HG03135 (cell line): ENCODE data around the gene GLIS1.

Experiments
- ATAC-seq: cut with Tn5 transposase; IDR thresholded peaks from one replicate; pipeline ENCODE4 v1.9.1; 2021; ENCODE audit warnings: mild to moderate bottlenecking, moderate library complexity; ENCODE audit not compliant: unreplicated experiment

Gene GLIS1

DNA sequence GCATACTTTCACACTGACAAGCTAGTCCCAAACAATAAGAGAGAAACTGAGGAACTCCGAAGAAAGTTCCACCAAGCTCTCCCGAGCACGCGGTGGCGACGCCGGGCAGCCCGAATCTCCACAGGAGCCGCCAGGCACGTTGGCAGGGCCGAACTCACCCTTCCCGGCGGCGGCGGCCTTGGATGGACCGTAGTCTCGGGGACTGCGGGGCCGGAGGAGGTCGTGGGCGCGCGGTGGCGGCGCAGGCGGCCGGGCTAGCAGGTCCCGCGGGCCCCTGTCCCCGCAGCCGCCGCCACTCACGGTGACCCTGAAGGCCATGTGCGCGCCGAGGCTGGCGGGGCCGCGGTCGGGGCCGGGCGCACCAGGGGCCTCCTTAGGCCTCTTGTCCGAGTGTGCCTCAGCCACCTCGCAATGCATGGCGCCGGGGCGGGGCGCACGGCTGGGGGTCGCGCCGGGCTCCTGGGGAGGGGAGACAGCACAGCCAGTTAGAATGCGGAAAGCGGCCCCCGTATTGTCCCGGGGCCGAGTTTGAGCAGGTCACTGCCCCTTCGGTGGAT lies 1.2 kb downstream of the GLIS1 start:
- no peak for ATAC-seq

DNA sequence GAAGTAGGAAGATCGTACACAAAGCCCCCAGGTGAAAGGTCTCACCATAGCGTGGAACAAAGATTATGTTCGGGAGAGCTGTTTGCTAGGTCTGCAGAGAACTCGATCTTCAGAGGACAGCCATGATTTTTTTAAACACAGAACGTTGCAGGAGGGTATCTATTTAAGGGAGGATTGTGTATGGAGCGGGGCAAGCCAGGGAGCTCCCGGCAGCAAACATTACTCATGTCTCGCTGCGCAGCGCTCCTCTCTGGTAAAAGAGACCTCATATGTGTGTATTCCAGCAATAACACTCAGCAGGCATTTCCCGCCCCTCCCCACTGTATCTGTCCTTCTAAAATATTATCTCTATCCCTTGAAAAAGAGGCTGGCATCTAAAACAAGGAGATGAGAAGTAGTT lies 2.7 kb downstream of the GLIS1 start:
- no peak for ATAC-seq

DNA sequence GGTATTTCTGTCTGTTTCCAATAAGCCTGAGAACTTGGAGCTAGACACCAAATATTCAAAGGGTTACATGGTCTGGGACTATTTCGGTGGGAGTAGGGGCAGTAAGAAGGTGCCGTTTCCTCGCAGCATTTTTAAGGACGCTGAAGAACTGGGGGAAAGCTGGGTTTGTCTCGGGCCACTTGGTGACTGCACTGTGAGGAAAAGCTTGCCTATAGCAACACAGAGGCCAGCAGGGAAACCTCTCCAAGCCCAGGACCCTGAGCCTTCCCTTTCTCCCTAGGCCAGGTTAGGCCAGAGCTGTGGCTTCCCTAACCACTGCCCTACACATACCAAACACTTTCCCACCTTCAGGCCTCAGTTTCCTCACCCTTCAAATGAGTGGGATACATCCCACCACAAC lies 3.3 kb downstream of the GLIS1 start:
- ATAC-seq, result no peak

DNA sequence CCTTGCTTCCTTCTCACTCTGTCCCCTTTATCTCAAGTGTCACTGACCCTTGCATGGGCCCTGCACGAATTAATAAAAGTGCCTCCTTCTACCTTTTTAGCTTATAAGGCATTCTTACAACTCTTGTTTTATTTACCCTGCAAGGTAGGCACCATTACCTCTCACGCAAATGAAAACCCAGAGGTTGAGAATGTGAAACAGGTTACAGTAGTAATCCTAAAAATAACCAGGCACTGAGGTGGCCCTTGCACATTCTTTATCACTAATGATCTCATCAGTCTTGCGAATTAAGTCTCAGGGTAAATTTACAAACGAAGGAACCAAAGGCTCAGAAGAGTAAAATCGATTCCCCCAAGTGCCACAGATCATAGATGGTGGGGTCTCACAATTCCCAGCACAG lies 3.7 kb downstream of the GLIS1 start:
- ATAC-seq, result no peak

DNA sequence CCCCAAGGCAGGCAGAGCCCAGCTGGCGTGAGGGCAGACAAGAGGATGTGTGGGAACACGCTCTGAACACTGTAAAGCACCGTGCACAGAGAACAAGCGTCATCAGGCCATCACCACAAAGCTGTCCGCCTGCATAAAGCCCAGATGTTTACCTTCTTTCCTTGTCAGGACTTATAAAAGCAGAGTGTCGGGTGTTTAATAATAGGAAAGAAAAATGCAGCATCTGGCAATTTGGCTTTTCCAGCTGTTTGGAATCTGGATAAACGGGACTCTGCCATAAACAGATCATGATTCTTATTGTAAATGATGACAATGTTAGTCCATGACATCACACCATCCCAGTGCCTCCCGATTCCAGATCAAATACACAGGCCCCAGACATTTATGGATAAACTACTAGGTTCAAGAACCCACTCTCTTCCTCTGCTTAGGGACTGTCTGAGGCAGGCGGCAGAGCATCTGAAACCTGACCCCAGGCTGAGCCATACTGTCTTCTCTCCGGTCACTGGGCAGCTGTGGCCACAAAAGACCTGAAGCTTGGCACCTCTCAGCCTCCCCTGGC lies 4.2 kb downstream of the GLIS1 start:
- no peak for ATAC-seq

DNA sequence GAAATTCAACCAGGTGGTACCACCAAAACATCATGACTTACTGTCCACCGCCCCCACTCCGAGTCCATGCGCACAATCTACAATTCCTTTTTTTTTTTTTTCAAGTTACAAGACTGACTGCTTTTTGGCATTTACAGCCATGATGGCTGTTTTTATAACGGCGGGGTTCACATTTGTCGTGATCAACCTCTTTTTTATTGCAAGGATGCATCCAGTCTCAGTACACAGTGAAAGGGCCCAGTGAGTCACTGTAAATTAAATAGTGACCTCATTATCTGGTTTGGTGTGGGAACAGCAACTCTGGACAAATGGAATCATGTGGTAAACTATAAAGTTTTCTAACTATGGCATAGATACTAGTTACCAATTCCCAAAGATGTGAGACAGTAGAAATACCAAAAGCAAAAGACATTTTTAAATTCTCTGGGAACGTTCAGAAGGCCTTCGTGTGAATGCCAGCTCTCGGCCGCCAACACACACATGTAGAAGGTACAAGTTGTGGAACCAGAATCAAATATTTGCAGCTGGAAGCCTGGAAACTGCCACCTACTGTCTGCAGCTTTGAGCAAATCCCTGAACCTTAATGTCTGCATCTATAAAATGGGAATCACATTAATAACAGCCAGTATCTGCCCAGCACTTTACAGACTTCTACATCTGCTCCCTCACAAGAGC lies 4.9 kb downstream of the GLIS1 start:
- ATAC-seq, result no peak

DNA sequence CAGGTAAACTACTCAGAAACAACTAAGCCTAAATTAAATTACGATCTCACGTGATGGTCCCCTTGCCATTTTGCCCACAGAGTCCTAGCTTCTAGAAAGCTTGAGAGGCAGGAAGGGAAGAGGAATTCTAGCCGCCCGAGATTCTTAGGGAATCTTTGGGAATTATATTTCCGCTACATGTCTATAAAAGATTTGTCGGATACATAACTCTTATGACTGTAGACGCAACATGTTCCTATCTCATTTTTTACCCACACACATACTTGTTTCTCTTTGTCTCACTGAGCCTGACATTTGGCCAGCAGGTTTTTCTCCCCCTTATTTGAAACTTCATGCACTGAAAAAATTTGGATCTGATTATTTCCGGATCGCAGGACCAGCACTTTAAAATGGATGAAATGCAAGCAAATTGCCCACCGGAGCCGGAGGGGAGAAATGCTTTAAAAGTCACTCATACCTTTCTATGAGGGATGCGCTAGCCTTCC lies 5.5 kb downstream of the GLIS1 start:
- ATAC-seq, result no peak

DNA sequence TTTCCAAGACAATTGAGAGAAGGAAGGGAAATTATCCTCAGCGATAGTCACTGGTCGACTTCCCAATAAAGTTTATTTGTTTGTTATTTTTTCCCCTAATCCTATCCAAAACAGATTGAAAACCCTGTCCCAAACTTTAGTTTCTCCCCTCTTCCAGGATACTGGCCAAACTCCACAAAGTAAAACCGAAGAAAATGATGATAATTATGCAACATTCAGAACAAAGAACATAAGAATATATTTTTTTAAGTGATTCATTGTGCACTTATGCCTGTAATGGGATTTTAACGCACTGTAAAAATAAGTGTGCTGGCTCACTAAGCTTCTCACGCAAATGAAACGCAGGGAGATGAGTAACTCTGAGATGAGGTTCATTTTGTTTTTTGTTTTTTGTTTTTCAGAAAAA lies 6.0 kb downstream of the GLIS1 start:
- no peak for ATAC-seq

DNA sequence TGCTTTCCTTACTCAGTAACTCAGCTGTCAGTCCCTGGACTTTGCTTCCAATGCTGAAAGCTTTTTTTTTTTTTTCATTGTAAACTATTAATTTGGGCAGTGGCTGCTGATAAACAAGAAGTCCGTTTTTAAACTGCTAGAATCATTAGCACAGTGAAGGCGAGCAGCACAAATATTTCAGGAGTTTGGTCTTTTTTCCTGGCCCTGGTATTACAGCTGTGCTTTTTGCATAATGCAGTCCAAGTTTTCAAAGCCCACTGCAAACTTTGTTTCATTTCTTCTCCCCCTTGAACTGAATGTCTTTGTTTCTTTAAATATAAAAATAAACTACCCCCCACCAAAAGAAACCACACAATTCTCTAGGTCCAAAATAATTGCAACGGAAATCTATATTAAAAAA lies 6.6 kb downstream of the GLIS1 start:
- no peak for ATAC-seq

DNA sequence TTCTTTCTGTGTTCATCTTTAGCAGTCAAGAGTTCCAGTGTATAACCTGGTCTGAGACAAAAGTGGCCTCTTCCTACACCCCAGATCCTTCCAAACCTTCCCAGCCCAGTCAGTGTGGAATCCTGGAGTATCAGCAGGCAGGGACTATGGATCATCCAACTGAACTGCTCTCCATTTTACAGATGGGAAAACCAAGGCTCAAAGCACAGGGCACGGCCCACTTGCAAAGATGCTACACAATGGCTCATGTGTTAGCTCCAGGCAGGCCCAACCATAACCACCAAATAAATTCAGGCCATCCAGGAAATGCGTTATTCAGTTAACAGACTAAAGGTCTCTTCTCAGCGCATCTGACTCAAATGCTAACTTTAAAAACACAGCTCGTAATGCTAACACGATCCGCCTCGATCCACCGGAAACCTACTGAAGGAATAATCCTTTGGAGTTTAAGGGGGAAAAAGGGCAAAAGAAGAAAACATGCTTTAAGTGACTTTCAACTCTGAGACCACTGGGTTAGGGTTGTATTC lies 7.1 kb downstream of the GLIS1 start:
- ATAC-seq, result no peak

DNA sequence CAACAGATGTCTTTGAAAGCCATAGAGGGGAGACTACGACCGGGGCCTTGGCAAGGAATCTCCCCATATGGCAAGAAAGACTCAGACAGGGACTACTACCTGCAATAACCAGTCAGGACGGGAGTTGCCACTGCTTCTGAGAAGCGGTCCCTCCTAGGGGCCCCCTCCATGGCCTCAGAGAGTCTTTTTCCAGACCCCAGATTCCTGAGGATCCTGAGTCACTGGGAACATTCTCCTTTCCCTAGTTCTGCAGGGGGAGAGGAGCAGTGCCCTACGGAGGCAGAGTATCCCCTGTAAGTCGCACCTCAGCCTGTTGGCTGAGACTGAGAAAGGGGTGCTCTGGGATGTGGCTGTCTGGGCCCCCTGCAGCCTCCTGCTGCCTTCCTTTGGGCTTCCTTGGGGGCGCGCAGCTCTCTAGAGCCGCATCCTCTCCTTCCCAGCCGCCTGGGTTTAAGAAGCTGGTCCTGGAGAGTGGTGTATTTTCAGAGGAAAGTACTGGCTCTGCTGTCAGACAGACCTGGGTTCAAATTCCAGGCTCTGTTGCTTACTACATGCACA lies 7.8 kb downstream of the GLIS1 start:
- no peak for ATAC-seq

DNA sequence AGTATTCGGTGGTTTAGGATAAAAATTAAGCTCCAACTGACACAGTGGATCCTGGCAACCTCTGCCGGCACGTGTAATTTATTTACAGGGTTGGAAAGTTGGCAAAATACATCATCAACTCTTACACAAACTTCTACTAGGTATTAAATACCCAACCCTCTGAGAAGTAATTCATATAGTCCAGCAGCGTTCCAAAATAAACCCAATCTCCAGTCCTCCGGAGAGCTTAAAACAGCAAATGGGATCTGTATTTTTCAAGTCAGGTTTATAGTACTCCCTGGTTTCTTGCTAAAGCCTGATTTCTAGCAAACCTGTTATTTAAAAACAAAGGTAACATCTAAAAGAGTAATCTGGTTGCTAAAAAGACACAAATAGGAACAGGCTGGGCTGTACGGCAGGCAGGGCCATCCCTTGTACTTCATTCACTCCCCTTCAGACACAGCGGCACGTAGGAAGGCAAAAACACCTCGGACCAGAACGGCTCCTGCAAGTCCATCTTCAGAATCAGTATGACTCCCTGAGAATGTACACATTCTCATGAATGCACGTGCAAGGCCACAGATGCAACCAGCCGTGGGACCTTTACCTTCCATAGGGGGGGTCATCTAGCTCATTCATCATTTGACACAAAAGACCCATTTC lies 8.6 kb downstream of the GLIS1 start:
- ATAC-seq, result no peak

DNA sequence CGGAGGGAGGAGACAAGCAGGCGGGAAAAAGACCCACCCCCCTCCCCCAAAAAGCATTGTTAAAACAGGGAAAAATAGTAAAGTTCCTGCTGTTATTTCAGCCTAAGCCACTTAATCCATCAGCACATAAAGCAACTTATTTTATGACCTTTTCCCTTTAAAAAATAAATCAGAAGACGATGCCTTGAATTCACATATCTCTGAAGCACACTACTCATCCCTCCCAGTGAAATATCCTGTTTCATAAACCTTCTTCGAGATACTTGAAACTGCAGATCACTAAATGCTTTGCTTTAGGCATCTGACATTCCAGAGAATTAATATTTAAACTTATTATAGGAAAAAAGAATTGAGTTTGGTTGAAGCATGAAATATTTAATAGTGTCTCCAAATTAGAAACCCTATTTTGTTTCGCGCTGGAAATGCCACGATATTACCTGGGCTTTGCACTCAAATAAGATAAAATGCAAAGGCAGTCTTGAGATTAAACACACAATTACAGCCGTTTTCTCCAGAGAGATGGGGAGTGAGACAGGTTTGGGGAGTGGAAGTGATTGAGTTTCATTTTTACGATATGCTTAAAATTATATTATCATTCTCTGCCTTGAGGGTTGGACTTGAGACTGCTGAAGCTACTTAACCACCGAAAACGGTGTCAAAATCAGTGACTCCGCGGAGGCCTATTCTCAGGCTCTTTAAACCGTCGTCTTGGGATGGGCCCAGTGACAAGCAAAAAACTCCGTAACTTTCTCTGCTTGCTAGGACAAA lies 9.3 kb downstream of the GLIS1 start:
- ATAC-seq, result no peak

DNA sequence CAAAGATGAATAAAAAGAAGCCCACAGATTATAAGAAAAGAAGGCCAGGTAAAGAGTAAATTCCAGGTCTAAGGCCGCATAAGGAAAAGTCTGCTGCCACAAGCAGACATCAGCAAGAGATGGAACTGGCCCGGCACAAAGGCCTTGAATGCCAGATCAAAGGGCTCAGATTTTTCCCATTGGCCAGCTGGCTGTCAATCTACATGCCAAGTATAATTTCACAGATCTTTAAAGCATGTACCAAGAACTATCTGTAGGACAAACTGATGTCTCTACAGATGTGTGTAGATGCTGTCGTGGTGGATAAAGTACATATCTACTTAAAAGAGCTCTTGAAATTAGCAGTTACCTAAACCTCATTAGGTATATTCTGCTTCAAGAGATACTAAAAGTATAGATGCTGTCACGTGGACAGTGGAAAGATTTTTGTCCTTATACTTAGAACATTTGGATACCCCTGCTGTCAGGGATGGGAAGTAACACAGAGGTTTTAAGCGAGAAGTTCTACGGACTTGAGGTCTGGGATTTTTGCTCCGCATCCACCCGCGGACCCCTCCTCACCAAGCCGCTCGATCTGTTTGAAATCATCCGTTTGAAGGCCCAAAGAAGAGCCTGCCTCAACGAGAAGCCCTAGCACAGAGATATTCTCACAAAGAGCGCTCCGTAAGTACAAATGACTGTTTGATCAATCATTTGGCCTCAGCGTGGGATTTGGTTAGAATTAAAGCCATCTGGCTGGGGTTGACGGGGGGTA lies 10.1 kb downstream of the GLIS1 start:
- ATAC-seq, result no peak

DNA sequence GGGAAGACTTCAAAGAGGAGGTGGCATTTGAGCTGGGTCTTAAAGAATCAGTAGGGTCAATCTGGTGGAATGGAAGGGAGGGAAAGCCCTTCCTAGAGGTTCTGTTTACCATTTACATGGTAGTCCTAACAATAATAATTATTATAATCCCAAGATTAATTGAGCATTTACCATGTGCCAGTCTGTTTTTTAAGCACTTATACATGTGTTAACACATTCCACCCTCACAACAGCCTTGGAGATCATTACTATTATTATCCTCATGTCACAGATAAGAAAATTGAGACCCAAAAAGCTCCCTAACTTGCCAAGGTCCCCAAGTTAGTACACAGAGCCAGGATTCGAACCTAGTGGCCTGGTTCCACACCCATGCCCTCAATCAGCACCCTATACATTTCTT lies 10.8 kb downstream of the GLIS1 start:
- no peak for ATAC-seq

DNA sequence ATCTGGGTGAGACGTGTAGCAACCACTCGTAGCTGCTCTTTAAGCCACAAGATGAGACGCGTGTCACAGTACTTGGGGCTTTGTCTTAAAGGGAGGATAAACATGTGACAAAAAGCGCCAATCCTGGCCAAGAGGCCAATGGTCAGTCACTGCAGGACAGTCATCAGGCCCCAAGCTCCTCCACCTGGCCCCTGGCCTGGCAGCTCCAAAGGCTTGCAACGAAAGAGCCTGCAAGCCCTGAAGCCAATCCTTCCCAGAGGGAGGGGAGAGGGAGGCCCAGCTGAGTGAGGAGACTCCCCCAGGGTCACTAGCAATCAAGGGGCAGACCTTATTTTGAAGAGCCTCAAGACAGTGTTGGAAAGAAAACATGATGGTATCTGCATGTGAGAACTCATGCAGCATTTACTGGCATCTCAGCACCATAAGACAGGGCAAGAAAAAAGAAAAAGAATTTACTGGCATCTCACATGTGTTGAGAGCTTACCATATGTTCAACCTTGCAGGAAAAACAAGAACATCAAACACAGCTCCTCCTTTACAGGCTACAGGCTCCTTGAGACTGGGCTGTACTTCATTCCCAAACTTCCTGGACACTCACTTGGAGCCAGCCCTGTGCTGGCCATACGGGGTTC lies 11.4 kb downstream of the GLIS1 start:
- no peak for ATAC-seq

DNA sequence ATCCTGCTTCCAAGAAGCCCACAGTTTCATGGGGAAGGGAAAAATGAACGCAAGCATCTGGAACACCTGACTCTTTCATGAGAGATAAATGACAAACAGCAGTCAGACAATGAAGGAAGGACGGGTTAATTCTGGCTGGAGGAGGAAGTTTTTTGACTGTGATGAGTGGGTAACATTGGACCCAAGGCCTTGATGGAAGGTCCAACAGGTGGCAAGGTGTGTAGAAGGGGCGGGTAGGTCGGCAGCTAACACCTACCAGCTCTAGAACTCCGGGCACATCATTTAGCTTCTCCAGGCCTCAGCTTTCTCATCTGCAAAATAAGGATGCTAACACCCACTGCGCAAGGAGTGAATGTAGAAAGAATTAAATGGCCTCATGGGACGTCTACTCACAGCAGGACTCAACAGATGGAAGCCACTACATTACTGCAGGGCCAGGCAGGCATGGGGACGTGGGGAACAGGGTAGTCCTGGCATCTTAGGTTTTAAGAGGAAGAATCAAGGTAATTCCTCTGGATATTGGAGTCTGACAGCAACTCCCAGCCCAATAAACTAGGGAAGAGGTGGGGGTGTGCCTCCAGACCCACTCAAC lies 12.9 kb downstream of the GLIS1 start:
- ATAC-seq, result no peak

DNA sequence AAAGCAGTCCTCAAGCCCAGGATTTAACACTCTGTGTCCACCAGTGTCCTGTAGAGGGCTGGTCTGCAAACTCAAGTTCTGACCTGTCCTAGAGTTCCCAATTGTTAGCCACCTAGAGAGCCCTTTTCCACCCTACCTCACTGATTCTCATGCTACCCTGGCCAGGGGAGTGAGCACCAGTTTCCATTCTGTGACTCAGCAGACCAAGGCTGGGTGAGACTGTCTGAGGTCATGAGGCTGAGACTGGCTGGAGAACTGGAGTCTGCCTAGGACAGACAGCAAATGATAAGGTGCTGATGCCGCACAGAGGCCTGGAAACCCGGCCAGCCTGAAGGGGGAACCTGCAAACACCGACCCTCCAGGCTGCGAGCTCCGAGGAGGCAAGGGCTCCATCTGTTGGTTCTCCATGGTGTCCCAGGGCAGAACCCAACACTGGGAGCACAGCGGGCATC lies 13.7 kb downstream of the GLIS1 start:
- ATAC-seq, result no peak

DNA sequence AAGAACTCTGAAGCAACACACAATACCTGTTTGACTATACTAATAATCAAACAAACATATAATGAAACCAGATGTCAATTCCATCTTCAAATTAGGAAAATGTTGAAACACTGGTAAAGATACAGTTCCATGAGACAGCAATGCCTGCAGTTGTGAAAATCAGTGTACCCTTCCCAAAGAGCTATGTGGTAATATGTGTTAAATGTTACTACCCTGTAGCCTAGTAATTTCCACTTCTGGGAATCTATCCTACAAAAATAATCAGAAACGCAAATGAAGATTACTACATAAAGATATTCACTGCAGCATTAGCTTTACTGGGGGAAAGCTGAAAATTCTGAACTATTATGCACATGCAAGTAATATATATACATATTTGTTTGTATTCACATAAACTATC lies 16.9 kb downstream of the GLIS1 start:
- ATAC-seq, result no peak
